ENCODE measurements around the gene SGSM2.

SGSM2 gene

GRCh38 chr17:2374549-2375285 is 37.4 kb downstream of the SGSM2 start:
- no peak for TF ChIP-seq CTCF (IDR thresholded peaks at IDR 0.05; ENCODE audit: low read depth, low read length)
- no peak for DNase-seq (ENCODE audit: extremely low read depth, low read depth)

DNA sequence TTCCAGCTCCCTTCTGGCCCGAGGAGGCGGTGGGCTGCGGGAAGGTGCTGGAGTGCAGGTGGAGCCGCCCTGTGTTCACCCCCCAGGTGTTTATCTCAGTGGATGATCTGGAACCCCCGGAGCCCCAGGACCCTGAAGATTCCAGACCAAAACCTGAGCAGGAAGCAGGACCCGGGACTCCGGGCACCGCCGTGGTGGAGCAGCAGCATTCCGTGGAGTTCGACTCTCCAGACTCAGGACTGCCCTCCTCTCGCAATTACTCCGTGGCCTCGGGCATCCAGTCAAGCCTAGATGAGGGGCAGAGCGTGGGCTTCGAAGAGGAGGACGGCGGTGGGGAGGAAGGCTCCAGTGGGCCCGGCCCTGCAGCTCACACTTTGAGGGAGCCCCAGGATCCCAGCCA is 38.1 kb downstream of the SGSM2 start:
- DNase-seq (ENCODE audit: extremely low read depth, low read depth), result no peak

DNA sequence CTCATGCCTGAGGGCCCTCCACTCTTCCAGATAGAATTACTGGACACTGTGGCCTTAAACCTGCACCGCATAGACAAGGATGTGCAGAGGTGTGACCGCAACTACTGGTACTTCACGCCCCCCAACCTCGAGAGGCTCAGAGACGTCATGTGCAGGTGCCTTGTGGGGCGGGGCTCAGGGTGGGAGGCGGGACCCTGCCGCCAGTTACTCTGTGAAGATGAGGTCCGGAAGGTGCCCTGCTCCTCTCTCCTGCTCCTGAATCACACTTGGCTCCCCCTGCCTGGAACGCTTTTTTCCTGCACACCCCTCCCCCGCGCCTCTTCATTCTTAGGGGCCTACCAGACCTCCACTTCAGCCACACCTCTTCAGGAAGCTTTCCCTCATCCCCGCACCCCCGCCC is 38.8 kb downstream of the SGSM2 start:
- no peak for TF ChIP-seq CTCF (IDR thresholded peaks at IDR 0.05; ENCODE audit: low read depth, low read length)
- DNase-seq (ENCODE audit: extremely low read depth, low read depth), result no peak

More for the DNA sequence above, 38.1 kb downstream of the SGSM2 start:
- no peak for TF ChIP-seq CTCF (IDR thresholded peaks at IDR 0.05; ENCODE audit: low read depth, low read length)

DNA sequence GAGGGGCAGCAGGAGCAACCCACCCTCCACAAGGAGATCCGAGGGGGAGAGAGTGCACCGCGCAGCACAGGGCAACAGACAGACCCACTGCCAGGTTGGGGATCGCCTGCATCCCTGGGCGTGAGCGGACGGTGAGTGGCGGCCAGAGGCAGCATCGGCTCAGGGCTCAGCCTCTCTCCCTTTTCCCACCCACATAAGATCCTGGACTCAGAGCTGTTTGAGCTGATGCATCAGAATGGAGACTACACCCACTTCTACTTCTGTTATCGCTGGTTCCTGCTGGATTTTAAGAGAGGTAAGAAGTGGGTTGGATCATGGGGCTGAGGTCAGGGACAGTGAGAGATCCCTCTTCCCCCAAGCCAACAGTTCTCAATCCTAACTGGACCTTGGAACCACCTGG is 40.4 kb downstream of the SGSM2 start:
- DNase-seq (ENCODE audit: extremely low read depth, low read depth), result no peak
- TF ChIP-seq CTCF (IDR thresholded peaks at IDR 0.05; ENCODE audit: low read depth, low read length), result no peak

DNA sequence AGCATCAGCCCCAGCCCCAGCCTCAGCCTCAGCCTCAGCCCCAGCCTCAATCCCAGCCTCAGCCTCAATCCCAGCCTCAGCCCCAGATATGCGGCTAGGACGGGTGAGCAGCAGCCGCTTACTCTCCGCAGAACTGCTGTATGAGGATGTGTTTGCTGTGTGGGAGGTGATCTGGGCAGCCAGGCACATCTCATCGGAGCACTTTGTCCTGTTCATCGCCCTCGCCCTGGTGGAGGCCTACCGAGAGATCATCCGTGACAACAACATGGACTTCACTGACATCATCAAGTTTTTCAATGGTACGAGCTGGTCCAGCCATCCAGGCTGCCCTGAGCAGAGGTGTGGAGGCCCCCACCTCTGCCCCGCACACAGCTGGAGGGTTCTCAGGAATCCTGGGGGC is 41.6 kb downstream of the SGSM2 start:
- DNase-seq (ENCODE audit: extremely low read depth, low read depth), result no peak
- TF ChIP-seq CTCF (IDR thresholded peaks at IDR 0.05; ENCODE audit: low read depth, low read length), result no peak

GRCh38 chr17:2379489-2380225 is 42.4 kb downstream of the SGSM2 start:
- no peak for TF ChIP-seq CTCF (IDR thresholded peaks at IDR 0.05; ENCODE audit: low read depth, low read length)
- no peak for DNase-seq (ENCODE audit: extremely low read depth, low read depth)

GRCh38 chr17:2380226-2380922 is 43.1 kb downstream of the SGSM2 start:
- no peak for DNase-seq (ENCODE audit: extremely low read depth, low read depth)
- no peak for TF ChIP-seq CTCF (IDR thresholded peaks at IDR 0.05; ENCODE audit: low read depth, low read length)
